KOPT-K1 (cell line): ENCODE data around the gene RASGRP2.

Source experiments
- H3K27ac ChIP-seq: fragments of 200-600 bp; sonication (generic); 2 replicates; pipeline ENCODE4 v1.5.1; 2016; ENCODE audit warnings: antibody characterized with exemption, mild to moderate bottlenecking, low read depth, low read length; ENCODE audit not compliant: poor library complexity, severe bottlenecking
- H3K36me3 ChIP-seq: fragments of 200-600 bp; sonication (generic); 2 replicates; pipeline ENCODE4 v1.5.1; 2017; ENCODE audit warnings: antibody characterized with exemption, mild to moderate bottlenecking, low read length, moderate library complexity; ENCODE audit not compliant: insufficient read depth
- H3K9me3 ChIP-seq: fragments of 200-600 bp; sonication (generic); 2 replicates; pipeline ENCODE4 v1.5.1; 2017; ENCODE audit warnings: antibody characterized with exemption, low read length, mild to moderate bottlenecking; ENCODE audit not compliant: insufficient read depth, poor library complexity, severe bottlenecking

Gene RASGRP2

GRCh38 chr11:64754124-64754918 lies 10.4 kb upstream of the RASGRP2 start:
- no peaks in the 10 kb centered on the region for H3K9me3 ChIP-seq
- no peak overlapping the region for H3K27ac ChIP-seq
- peaks cover 10% of the 10 kb centered on the region; the same call in 1 of the 2 replicates for H3K36me3 ChIP-seq

GRCh38 chr11:64753380-64754123 lies 9.6 kb upstream of the RASGRP2 start:
- Histone ChIP-seq H3K9me3 (no peaks in the 10 kb centered on the region), H3K36me3 (peaks cover 10% of the 10 kb centered on the region; the same call in 1 of the 2 replicates), H3K27ac (no peak overlapping the region)

GRCh38 chr11:64753019-64753379 lies 9.1 kb upstream of the RASGRP2 start:
- Histone ChIP-seq H3K9me3 (no peaks in the 10 kb centered on the region), H3K27ac (no peak overlapping the region), H3K36me3 (peaks cover 10% of the 10 kb centered on the region; the same call in 1 of the 2 replicates)

- Histone ChIP-seq H3K36me3 (peaks cover 10% of the 10 kb centered on the region; the same call in 1 of the 2 replicates), H3K9me3 (no peaks in the 10 kb centered on the region), H3K27ac (no peak overlapping the region)
Measured at GRCh38 chr11:64752175-64752970, 8.4 kb upstream of the RASGRP2 start.

- no peaks in the 10 kb centered on the region for H3K9me3 ChIP-seq
- H3K27ac ChIP-seq = no peak overlapping the region
- H3K36me3 ChIP-seq = peaks cover 10% of the 10 kb centered on the region; the same call in 1 of the 2 replicates
Measured at GRCh38 chr11:64751580-64751979, 7.6 kb upstream of the RASGRP2 start.

GRCh38 chr11:64751136-64751535 lies 7.2 kb upstream of the RASGRP2 start:
- Histone ChIP-seq H3K27ac (no peak overlapping the region), H3K36me3 (peaks cover 10% of the 10 kb centered on the region; the same call in 1 of the 2 replicates), H3K9me3 (no peaks in the 10 kb centered on the region)

- Histone ChIP-seq H3K36me3 (peaks cover 10% of the 10 kb centered on the region; the same call in 1 of the 2 replicates), H3K27ac (no peak overlapping the region), H3K9me3 (no peaks in the 10 kb centered on the region)
Measured at GRCh38 chr11:64750361-64751054, 6.6 kb upstream of the RASGRP2 start.

- Histone ChIP-seq H3K9me3 (no peaks in the 10 kb centered on the region), H3K36me3 (peaks cover 10% of the 10 kb centered on the region; the same call in 1 of the 2 replicates), H3K27ac (peak overlapping the region; percentile 13)
Measured at GRCh38 chr11:64747961-64748665, 4.2 kb upstream of the RASGRP2 start.

- Histone ChIP-seq H3K9me3 (no peaks in the 10 kb centered on the region), H3K36me3 (peaks cover 4% of the 10 kb centered on the region; the same call in 1 of the 2 replicates), H3K27ac (peak overlapping the region; percentile 98)
Measured at GRCh38 chr11:64746486-64746885, 2.5 kb upstream of the RASGRP2 start.

- peaks cover 9% of the 10 kb centered on the region for H3K36me3 ChIP-seq
- H3K9me3 ChIP-seq = no peaks in the 10 kb centered on the region
- H3K27ac ChIP-seq = peak overlapping the region; percentile 98
Measured at GRCh38 chr11:64745521-64746328, 1.8 kb upstream of the RASGRP2 start.

GRCh38 chr11:64745189-64745520 lies 1.2 kb upstream of the RASGRP2 start:
- H3K27ac ChIP-seq = peak overlapping the region; percentile 98
- no peaks in the 10 kb centered on the region for H3K9me3 ChIP-seq
- H3K36me3 ChIP-seq = peaks cover 15% of the 10 kb centered on the region

GRCh38 chr11:64744544-64745188 lies 724 bp upstream of the RASGRP2 start:
- Histone ChIP-seq H3K27ac (peak overlapping the region; percentile 98), H3K36me3 (peaks cover 20% of the 10 kb centered on the region), H3K9me3 (no peaks in the 10 kb centered on the region)
